Mesothelial cell of epicardium (in vitro differentiated cells): ENCODE results near the gene ZNF80. TPM values are rescaled to one million over a fixed set of nuclear protein-coding genes. Genes with fewer than 3 reads are reported as not detected.

ENCODE experiments used
- DNase-seq, 2 experiments: peaks; one replicate each; pipeline ENCODE4 v3.0.0; 2021; ENCODE audit warnings: low spot score in 2 of 2; ENCODE audit not compliant: unreplicated experiment in 2 of 2
- H3K27ac Mint-ChIP-seq: 2 replicates; pipeline ENCODE4 v1.8.0; 2021; ENCODE audit warnings: mixed read lengths
- H3K27me3 Mint-ChIP-seq: 2 replicates; pipeline ENCODE4 v1.8.0; 2021; ENCODE audit warnings: low read depth, mixed read lengths
- H3K36me3 Mint-ChIP-seq: 2 replicates; pipeline ENCODE4 v1.8.0; 2021; ENCODE audit warnings: mixed read lengths
- H3K4me1 Mint-ChIP-seq: 2 replicates; pipeline ENCODE4 v1.8.0; 2021; ENCODE audit warnings: mixed read lengths
- H3K4me3 Mint-ChIP-seq: 2 replicates; pipeline ENCODE4 v1.8.0; 2021; ENCODE audit warnings: mild to moderate bottlenecking, moderate library complexity, mixed read lengths
- H3K9me3 Mint-ChIP-seq: 2 replicates; pipeline ENCODE4 v1.8.0; 2021; ENCODE audit warnings: mixed read lengths
- CTCF ChIP-seq: fragments of 200-600 bp; sonication (generic); IDR thresholded peaks from one replicate; pipeline ENCODE4 v1.5.0; 2021; ENCODE audit warnings: antibody characterized with exemption; ENCODE audit not compliant: unreplicated experiment
- total RNA-seq: library from RNA; stranded (reverse); gene quantifications from 3 replicates; pipeline ENCODE4 v1.2.1, GENCODE V29; 2021

The ZNF80 gene
- total RNA-seq, 1 donor from 2014 or later, result not detected

DNA sequence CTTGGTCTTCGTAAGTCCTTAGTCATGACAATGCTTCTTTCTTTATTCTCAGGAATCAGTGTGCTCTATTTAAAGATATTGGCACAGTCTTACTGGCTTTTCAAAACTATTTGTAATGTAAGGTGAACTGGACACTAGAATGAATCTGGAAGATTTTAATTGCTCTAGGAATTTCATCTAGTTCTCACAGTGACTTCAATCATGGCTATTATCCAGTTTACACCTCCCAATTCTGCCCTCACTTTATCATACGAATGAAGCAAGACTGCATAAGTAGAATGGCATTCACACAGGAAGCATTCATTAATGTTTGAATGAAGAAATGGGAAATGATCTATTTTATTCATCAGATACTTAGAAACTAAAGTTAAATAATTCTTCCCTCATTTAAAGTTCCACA is 31.8 kb downstream of the ZNF80 start:
- no peak for DNase-seq
- no peak overlapping the region for H3K27ac Mint-ChIP-seq
- H3K27me3 Mint-ChIP-seq, result peaks cover 27% of the 10 kb centered on the region
- H3K4me3 Mint-ChIP-seq, result no peak overlapping the region
- TF ChIP-seq CTCF, result no peak
- no peaks in the 10 kb centered on the region for H3K9me3 Mint-ChIP-seq
- H3K4me1 Mint-ChIP-seq, result no peaks in the 10 kb centered on the region
- H3K36me3 Mint-ChIP-seq, result no peaks in the 10 kb centered on the region

- H3K36me3 Mint-ChIP-seq, result no peaks in the 10 kb centered on the region
- H3K27ac Mint-ChIP-seq, result no peak overlapping the region
- no peaks in the 10 kb centered on the region for H3K27me3 Mint-ChIP-seq
- H3K4me1 Mint-ChIP-seq, result no peaks in the 10 kb centered on the region
- no peaks in the 10 kb centered on the region for H3K9me3 Mint-ChIP-seq
- TF ChIP-seq CTCF, result no peak
- no peak for DNase-seq
- no peak overlapping the region for H3K4me3 Mint-ChIP-seq
These were observed 42.6 kb downstream of the ZNF80 start for GRCh38 chr3:114194750-114195149.

DNA sequence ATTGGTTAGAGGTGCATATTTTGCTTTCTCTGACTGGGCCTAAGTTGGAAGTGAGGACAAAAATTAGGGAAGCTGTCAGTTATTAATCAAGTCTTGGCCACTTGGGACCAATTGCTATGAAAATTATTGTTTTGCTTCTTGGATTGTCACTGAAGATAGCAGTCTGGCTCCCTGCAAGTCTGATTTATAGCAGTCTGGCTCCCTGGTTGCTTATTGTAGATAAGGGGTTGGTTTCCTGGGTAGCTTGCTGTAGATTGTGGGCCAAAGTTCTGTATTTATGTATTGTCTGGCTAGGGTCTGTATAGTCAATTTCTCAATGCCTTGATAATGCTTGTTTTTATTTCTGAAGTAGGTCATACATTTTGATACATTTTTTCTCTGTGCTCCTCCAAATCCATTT is 45.2 kb downstream of the ZNF80 start:
- Mint-ChIP-seq H3K9me3 (no peaks in the 10 kb centered on the region), H3K4me3 (no peak overlapping the region), H3K4me1 (no peaks in the 10 kb centered on the region), H3K36me3 (no peaks in the 10 kb centered on the region), H3K27me3 (no peaks in the 10 kb centered on the region), H3K27ac (no peak overlapping the region)
- TF ChIP-seq CTCF, result no peak
- DNase-seq, result no peak

DNA sequence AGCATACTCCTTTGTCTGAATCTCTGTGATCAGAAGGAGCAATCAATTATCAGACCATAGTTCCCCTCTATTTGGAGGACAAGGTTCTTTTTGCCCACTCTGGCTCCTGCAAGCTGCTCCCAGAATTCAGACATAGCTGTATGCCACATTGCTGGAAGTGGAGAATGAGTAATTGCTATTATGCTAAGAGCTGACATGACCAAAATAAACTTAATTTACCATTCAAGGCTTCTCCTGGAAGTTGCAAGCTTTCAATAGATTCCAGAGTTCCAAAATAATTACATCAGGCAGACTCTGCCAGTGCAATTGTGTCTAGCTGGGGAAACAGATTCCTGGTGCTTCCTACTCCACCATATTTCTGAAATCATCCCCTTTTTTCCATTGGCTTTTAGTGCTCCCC is 50.9 kb downstream of the ZNF80 start:
- Mint-ChIP-seq H3K4me1 (no peaks in the 10 kb centered on the region), H3K27me3 (peaks cover 2% of the 10 kb centered on the region), H3K36me3 (no peaks in the 10 kb centered on the region), H3K27ac (no peak overlapping the region), H3K4me3 (no peak overlapping the region), H3K9me3 (peaks cover 16% of the 10 kb centered on the region)
- DNase-seq, result no peak
- TF ChIP-seq CTCF, result no peak

Other genes starting within 250 kb of the ZNF80 start
- 8.8 to 10.8 TPM (median 10.3 TPM) in 3 replicates for gene CCDC191, start 181.1 kb downstream of the ZNF80 start, total RNA-seq
- 29.1 to 35.2 TPM (median 32.3 TPM) in 3 replicates for gene QTRT2, start 180.8 kb downstream of the ZNF80 start, total RNA-seq
- gene DRD3, start 58.5 kb downstream of the ZNF80 start, total RNA-seq, result not detected in 3 replicates
- not detected in 3 replicates for gene TIGIT, start 56.5 kb upstream of the ZNF80 start, total RNA-seq